GM12872 (cell line): ENCODE data around the gene PRM1.

ENCODE experiments used
- CTCF ChIP-seq: IDR thresholded peaks from 3 replicates; pipeline ENCODE4 v1.5.1; 2011; ENCODE audit warnings: low read depth, mild to moderate bottlenecking, low read length, moderate library complexity; ENCODE audit not compliant: insufficient read depth

PRM1 gene

DNA sequence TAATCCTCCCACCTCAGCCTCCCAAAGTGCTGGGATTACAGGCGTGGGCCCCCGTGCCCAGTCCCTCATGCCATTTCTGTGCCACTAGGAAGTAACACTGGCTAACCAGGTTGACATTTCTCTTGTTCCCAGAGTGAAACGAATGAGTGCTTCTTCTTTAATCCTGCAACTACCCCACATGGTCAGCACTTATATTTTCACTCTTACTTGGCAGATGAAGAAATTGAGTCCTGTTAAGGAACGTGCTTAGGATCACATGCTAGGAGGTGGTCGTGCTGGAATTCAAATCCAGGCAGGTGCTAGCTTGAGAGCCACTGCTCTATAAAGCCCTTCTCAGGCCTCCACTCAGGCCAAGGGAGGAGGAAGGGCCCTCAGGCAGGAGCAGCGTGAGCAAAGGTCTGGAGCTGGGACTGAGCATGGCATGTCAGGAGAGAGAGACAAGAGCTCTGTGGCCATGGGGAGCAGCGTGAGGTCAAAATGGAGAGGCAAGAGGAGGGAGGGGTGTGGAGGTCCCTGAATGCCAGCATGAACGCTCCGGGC lies 45.7 kb upstream of the PRM1 start:
- no peak for TF ChIP-seq CTCF

DNA sequence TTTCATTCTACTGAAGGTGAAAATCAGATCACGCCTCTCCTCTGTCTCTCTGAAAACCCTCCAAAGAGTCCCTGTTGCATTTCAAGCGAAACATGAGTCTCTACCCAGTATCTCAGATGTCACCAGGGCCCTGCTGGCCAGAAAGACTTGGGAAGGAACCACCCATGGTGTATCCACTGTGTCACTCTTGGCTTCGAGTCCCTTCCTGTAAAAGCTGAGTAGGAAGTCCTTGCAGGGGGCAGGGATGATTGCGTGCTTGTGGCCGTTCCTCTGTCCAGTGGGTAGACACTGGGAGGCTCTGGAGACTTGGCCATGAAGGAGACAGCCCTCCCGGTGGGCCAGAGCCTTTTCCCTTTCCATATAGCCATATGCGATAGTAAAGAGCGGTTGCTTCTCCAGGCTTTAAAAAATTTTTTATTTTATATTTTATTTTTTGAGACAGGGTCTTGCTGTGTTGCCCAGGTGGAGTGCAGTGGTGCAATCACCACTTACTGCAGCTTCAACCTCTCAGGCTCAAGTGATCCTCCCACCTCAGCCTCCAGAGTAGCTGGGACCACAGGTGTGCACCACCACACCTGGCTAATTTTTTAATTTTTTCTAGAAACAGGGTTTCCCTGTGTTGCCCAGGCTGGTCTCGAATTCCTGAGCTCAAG lies 45.1 kb upstream of the PRM1 start:
- TF ChIP-seq CTCF, result no peak

- no peak for TF ChIP-seq CTCF
Measured at GRCh38 chr16:11325404-11326083, 44.4 kb upstream of the PRM1 start.

GRCh38 chr16:11323551-11324336 lies 42.6 kb upstream of the PRM1 start:
- TF ChIP-seq CTCF, result no peak

- TF ChIP-seq CTCF, result no peak
Measured at GRCh38 chr16:11322823-11323222, 41.7 kb upstream of the PRM1 start.

- no peak for TF ChIP-seq CTCF
Measured at GRCh38 chr16:11321662-11322061, 40.5 kb upstream of the PRM1 start.

DNA sequence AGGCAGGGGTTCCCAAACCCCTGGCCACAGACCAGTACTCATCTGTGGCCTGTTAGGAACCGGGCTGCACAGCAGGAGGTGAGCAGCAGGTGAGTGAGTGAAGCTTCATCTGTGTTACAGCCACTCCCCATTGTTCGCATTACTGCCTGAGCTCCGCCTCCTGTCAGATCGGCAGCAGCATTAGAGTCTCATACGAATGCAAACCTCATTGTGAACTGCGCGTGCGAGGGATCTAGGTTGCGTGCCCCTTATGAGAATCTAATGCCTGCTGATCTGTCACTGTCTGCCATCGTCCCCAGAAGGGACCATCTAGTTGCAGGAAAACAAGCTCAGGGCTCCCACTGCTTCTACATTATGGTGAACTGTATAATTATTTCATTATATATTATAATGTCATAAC lies 39.0 kb upstream of the PRM1 start:
- TF ChIP-seq CTCF, result no peak
